NCI-H82 treated with DMSO at 0.1 percent for 48 hours (cell line): Measurements from ENCODE around the gene MTMR11.
"Not testable (repeated sequence)": the region's sequence is repeated elsewhere in the genome, so short reads cannot be mapped to it uniquely, and the experiment has no call there.

Source experiments
- DNase-seq: peaks from one replicate; lab custom pipeline; 2025; ENCODE audit not compliant: unreplicated experiment; lab: John Stamatoyannopoulos, UW

The MTMR11 gene, protein sequence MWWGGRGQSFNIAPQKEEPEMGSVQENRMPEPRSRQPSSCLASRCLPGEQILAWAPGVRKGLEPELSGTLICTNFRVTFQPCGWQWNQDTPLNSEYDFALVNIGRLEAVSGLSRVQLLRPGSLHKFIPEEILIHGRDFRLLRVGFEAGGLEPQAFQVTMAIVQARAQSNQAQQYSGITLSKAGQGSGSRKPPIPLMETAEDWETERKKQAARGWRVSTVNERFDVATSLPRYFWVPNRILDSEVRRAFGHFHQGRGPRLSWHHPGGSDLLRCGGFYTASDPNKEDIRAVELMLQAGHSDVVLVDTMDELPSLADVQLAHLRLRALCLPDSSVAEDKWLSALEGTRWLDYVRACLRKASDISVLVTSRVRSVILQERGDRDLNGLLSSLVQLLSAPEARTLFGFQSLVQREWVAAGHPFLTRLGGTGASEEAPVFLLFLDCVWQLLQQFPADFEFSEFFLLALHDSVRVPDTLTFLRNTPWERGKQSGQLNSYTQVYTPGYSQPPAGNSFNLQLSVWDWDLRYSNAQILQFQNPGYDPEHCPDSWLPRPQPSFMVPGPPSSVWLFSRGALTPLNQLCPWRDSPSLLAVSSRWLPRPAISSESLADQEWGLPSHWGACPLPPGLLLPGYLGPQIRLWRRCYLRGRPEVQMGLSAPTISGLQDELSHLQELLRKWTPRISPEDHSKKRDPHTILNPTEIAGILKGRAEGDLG

DNA sequence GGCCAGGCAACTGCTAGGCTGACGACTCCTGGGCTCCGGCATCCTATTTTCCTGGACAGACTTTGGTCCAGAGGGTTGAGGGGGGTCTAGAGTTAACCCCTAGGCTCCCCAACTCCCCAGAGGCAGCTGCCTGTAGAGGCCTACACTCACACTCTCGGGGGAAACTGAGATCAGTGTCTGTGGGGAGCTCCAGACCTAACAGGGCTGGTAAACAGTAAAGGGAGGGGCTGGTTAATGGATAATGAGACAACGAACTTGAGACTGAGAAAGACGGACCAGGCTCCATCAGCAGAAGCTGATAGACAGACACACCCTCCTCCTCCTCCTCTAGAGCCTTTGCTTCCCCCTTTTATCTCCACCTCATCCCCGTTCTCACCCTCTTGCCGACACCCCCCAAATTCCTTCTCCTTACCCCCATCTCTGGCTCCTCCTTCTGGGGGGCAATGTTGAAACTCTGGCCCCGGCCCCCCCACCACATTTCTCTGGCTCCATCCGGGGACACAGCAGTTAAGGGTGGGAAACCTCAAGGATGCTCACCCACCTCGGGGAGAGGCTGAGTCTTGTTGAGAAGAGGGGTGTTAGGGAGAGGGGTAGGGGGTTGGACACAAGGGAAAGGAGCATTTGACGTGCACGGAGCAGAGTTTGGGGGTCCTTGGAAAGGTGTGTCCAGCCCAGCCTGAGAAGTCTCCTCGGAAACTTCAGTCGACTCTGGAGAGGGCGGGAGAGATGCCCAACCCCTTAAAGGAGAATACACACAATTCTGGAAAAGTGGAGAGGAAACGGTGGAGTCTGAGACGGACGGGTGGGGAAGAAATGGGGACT, at the start of gene MTMR11:
Gene MTMR11, minus strand, starts transcription at position 710 of the 822 bp plus-strand sequence. Its CDS starts 232 bp downstream, at position 478.
- DNase-seq: no peak

DNA sequence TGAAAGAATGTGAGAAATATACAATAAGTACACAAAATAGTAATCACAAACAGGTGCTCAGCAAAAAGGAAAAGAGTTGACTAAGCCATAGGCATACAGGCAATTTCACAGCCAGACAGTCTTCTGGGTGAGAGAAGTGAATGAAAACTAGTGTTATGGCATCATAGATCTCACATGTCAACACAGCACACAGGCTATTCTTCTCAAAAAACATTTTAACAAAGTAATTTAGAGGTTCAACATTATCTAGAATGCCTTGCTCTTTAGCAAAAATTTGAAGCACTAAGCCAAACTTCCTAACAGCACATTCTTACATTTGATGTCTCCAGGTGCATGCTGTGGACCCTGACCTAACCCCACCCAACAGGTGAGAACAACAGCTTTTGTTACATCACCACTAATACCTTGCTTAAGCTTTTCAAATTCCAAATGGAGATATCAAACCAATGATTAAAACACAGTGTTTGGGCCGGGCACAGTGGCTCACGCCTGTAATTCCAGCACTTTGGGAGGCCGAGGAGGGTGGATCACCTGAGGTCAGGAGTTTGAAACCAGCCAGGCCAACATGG, 43.4 kb upstream of the MTMR11 start:
- no peak for DNase-seq

DNA sequence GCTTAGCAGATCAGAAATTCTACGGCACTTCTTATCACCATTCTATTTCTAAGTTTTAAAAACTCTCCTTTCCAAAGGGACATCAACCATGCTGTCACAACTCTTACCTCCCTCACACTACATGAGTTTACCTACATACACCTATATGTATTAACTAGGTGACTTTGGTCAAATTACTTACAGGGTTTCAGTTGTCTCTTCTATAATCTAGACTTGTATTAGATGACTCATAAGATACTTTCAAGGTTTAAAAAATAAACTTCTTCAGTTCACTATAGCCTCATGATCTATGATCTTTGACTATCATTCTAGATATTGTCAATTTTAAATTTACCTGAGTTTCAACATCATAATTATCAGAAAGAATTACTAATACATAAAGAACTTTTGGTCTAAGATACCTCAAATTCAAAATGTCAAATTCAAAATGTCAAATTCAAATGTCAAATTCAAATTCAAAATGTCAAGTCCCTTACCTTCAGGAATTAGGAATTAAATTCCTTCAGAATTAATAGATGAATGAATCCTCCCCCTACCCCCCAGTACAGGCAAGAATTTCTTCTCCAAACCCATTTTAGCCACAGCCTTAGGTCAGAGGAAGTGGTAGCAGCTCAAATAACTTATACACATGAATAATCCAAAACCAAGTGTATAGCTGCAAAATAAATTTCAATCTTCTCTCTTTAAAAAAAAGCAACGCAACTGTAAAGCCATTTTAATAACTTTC, 42.7 kb upstream of the MTMR11 start:
- DNase-seq: no peak

DNA sequence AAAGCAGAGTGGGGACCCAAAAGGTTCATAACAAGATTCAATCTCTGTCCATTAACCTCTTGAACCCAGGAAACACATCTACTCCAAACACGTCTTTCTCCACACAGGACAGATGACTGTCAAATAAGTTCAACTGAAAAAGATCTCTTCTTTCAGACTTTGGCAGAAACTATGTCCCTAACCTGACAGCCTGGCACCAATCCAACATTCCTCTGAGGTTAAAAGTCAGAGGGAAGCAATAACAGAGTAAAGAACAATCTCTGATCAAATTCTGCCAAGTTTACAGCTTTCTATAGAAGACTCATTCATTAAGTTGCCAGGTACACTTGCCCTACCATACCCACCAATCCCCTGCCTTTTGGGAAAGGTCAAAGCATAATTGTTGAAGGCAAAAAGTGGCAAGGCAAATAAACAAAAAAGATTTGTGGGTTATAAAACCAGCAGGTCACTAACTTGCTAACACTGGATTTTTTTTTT, 41.9 kb upstream of the MTMR11 start:
- no peak for DNase-seq

DNA sequence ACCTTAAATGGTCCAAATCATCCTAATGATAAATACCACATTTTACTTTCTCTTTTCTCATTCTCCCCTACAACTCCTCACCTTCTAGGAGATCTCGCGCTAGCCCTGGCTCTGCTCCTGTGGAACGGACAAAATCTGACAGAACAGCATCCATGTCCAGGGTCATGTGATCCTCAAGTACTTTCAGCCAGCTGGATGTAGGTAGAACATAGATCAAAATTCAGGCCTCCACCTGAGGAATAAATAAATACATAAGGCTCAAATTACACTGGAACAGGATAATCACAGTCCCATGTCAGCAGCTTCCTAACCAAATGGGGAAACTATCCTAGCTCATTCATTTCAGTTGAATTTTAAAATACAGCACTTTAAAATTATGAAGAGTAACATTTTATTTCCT, 40.7 kb upstream of the MTMR11 start:
- DNase-seq: no peak

DNA sequence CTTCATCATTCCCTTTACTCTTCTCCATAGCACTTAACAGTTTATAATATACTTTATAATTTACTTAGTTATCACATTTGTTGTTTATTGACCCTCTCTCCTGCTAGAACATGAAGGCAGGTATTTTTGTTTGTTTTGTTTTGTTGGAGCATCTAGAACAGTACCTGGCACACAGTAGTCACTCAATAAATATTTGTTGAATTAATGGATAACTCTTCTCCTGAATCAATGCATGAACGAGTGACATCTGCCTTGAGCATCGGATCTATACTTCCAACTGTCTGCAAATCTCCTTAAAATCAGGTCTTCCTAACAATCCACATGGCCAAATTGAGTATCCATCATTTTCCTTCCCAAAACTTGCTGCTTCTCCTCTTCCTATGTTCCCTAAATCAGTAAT, 35.9 kb upstream of the MTMR11 start:
- no peak for DNase-seq

DNA sequence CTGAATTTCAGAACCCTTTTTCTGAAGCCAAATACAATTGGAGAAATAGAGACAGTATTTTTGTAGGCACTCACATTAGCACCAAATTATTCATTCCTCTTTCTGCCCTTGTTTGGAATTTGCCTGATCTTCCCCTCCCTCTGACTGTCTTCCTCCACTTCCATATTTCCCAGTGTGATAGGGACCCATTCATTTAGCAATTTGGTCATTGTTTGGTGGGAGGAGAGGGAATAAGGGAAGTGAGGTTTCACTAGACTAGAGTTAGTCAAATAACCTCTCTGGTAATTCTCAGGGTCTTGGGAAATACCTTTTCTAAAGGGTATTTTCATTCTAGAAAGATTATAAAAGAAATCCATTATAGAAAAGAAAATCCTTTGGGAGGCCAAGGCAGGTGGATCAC, 31.0 kb upstream of the MTMR11 start:
- DNase-seq: no peak

DNA sequence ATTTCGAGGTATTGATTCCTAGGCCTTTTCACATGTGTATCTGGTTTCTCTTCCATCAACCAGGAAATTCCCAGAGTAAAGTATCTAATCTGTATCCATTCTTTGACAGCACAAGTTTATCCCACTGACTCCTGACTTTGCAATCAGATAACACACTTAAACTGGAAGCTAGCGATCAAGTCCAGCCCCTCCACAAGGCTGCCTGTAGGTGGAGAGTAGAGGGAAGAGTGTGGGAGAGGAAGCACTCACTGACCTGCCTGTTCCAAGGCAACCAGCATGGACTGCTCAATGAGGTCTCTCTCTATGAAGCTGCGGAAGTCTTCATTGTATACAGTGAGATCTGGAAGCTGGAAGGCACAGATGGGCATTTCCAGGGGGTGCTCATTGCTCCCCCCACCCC, 30.4 kb upstream of the MTMR11 start:
- no peak for DNase-seq

DNA sequence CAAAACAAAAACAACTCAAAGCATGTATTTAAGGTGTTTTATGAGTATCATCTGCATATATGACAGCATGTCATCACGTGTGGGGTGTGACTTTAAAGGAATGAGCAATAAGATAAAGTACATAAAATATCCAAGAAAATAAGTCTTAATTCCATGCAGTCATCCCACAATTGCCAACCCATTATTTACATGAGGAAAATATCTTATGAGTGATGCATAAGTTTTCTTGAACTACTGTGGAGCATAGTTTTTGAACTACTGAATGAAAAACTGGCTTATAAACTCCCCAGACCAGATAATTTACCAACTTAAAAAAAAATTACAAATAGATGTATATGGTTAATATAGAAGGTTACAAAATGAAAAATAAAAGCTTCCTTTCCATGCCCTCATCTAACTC, 29.7 kb upstream of the MTMR11 start:
- DNase-seq: no peak

DNA sequence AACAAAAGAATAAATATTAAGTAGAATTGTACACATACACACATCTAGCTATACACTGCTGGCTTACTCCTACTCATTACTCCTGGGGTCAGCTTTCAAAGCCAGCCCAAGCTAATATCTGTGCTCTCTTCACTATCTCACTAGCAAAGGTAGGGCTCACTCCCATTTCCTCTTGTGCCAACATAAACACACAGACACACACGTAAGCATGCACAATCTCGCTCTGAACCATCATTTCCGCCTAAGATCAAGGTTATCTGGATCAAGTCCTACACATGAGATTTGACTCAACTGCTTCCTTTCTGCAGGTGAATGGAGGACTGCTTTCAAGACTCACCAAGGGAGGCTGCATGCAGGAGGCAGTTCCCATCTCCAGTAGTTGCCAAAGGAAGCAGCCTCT, 28.8 kb upstream of the MTMR11 start:
- DNase-seq: no peak

DNA sequence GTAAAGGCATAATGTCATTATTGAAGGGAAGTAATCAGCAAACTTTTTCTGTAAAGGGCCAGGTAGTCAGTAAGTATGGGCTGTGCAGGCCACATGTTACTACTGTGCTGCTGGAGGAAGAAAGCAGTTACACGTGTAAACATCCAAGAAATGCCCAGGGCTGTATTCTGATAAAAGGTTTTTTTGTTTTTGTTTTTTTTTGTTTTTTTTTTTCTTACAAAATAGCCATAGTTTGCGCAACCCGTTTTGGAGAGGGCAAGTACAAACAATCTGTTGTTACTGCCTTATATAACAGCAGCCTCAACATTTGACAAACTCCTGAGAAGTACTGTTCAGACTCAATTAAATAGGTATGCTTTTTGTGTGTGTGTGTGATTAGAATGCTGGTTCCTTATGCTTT, 26.7 kb upstream of the MTMR11 start:
- no peak for DNase-seq

DNA sequence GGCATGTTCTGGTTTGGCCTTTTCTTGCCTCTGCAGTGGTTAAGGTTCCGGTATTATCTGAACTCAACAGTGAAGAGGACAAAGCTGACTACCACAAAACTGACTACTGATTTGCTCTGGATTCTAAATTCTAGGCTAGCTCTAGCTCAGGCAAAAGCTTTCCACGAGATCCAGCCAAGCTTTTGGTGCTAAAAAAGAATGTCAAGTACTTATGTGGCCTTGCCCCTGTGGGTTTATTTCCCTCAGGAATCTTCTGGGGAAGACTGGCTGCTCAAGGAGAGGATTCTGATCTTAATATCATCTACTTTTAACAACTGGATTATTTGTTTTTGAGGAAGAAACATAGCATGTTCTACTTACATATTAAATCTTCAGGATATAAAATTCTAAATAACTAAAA, 26.1 kb upstream of the MTMR11 start:
- DNase-seq: no peak

DNA sequence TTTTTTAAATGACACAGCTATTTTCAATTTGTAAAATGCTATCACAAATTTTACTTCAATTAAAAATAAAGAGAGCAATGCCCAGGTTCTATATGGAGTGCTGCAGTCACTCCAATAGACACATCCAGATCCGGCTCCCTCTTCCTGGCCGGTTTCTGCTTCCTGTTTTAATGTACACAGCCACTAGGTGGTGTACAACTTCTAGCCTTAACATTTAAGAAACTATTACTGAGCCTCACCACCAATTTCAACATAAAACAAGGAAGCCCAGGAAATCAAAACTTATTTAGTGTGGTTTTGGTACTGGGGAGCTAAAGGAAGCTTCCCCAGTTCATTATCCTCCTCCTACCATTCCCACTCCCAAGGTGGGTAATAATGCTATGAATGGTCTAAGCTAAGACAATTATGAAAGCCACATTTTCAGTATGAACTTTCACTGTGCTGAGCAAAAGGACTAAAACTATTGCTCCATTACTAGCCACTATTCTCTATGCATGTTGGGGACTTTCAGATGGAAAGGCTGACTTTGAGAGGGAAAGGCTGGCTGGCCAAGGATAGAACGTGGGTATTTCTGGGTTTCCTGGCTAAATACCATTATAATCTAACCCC, 25.5 kb upstream of the MTMR11 start:
- peak; percentile 54 for DNase-seq

DNA sequence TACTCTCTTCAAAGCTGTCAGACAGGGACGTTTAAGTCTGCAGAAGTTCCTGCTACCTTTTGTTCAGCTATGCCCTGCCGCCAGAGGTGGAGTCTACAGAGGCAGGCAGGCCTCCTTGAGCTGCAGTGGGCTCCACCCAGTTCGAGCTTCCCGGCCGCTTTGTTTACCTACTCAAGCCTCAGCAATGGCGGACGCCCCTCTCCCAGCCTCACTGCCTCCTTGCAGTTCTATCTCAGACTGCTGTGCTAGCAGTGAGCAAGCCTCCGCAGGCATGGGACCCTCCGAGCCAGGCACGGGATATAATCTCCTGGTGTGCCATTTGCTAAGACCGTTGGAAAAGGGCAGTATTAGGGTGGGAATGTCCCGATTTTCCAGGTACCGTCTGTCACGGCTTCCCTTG, 20.9 kb upstream of the MTMR11 start:
- DNase-seq: not testable (repeated sequence)

DNA sequence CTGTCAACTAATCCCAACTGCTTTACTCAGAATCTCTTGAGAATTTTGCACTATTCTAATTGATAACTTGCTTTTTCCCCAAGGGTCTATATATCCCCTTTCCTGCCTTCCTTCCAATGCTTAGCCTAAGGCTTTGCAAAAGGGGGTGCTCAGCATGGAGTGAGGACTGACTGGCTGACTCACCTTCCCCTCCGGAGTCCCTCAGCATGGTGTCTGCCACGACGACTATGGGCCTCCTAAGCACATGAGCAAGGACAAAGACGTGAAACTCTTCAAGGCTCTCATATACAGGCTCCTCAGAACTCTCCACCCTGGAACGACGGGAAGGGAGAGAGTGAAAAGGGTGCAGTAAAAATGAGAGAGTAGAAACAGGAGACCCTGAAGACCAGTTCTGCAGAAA, 13.2 kb upstream of the MTMR11 start:
- no peak for DNase-seq

DNA sequence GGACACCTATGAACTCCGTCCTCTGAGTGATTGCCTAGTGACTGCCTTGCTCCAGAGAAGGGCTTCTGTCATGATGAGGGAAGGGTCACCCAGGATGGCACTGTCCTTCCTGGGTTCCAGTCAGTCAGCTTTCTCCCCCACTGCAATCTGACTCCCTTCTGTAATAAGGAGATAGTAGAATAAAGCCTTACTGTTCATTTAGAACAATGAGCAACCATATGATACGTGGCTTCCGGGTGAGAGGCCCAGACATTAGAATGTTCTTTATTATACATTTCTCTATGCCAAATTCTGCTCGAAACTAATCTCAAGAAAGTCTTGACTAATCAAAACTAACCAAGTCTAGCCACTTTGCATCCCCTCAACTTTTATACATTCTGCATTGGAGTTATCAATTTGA, 8.5 kb upstream of the MTMR11 start:
- DNase-seq: no peak

DNA sequence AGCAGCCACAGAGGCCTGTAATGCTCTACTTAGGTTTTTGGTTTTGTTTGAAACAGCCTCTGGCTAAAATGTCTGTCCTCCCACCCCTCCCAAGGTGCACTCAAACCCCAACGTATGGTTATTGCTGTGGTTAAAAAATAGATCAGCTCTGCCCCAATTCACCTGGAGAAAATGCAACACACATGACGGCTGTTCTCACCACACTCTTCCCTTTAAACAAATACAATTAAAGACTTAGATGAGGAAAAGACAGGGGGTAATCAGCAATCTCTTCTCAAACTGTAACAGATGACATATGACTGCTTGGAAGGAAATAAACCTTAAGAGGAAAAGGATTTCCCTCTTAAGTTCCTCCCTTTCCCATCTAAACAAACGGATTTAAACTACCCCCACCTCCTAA, 6.2 kb upstream of the MTMR11 start:
- DNase-seq: peak; percentile 62

DNA sequence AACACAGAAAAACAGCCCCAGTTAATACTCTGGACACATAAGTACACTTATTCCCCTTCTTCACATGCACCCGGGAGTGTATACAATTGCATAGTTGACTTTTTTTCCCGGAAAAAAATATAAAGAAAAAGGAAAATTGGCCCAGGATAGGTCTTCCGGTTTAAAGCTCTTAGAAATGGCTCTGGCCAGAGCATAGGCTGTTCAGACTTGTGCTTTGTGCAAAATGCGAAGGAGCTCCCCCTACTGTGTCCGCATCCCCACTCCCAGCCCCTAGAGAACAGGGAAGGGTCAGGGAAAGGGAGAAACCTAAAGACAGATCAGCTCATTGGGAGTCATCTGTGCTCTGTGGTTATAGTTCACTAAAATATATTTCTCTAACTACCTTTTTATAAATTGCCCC, 5.5 kb upstream of the MTMR11 start:
- peak; percentile 56 for DNase-seq

DNA sequence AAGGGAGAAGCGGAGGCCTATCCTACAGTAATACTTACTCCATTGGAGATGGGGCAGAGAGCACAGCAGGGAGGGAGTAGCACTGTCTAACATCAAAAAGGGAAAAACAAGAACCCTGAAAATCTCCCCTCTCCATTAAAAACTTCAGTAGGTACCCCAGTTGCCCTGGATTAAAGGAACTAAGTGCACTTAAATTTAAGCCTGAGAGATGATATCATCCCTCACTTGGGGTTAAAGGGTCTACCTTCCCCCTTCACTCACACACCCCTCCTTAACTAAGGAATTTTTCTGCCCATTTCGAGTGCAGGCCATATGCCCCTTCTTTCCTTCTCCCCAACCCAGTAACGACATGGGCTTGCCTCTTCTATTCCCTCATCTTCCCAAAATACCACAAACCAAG, 3.7 kb upstream of the MTMR11 start:
- DNase-seq: no peak

DNA sequence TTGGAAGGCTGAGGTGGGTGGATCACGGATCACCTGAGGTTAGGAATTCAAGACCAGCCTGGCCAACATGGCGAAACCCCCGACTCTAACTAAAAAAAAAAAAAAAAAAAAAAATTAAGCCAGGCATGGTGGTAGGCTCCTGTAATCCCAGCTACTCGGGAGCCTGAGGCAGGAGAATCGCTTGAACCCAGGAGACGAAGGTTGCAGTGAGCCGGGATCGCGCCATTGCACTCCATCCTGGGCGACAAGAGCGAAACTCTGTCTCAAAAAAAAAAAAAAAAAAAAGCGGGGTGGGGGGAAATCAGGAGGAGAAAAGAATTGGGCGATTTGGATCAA, 2.0 kb upstream of the MTMR11 start:
- DNase-seq: not testable (repeated sequence)
